NCI-H1048 (cell line): ENCODE data around the gene IRX1.

Experiments used
- DNase-seq: peaks from one replicate; lab custom pipeline; 2025; lab: John Stamatoyannopoulos, UW

Gene IRX1

GRCh38 chr5:3650320-3650719 lies 54.7 kb downstream of the IRX1 start:
- no peak for DNase-seq

- no peak for DNase-seq
These were observed 55.2 kb downstream of the IRX1 start for GRCh38 chr5:3650868-3651267.
